ENCODE data around the gene PABPN1.

Gene PABPN1

GRCh38 chr14:23326491-23327332, 5.5 kb downstream of the PABPN1 start:
- no peak for DNase-seq (ENCODE audit: low read depth in 2 of 2)

GRCh38 chr14:23327947-23328744, 6.9 kb downstream of the PABPN1 start:
- peak in 1 of 2 donors; percentile 38 for DNase-seq (ENCODE audit: low read depth in 2 of 2)

- DNase-seq (ENCODE audit: low read depth in 2 of 2): no peak
Observed at GRCh38 chr14:23335623-23336022, 14.4 kb downstream of the PABPN1 start.

- no peak for DNase-seq (ENCODE audit: low read depth in 2 of 2)
Observed at GRCh38 chr14:23339506-23340268, 18.4 kb downstream of the PABPN1 start.

GRCh38 chr14:23344481-23344880, 23.2 kb downstream of the PABPN1 start:
- DNase-seq (ENCODE audit: low read depth in 2 of 2): no peak

GRCh38 chr14:23345987-23346692, 24.9 kb downstream of the PABPN1 start:
- no peak for DNase-seq (ENCODE audit: low read depth in 2 of 2)

GRCh38 chr14:23346693-23347405, 25.6 kb downstream of the PABPN1 start:
- DNase-seq (ENCODE audit: low read depth in 2 of 2): no peak

GRCh38 chr14:23347406-23348296, 26.4 kb downstream of the PABPN1 start:
- DNase-seq (ENCODE audit: low read depth in 2 of 2): no peak

GRCh38 chr14:23348297-23348655, 27.0 kb downstream of the PABPN1 start:
- no peak for DNase-seq (ENCODE audit: low read depth in 2 of 2)

GRCh38 chr14:23349156-23349845, 28.0 kb downstream of the PABPN1 start:
- no peak for DNase-seq (ENCODE audit: low read depth in 2 of 2)

GRCh38 chr14:23351681-23352505, 30.6 kb downstream of the PABPN1 start:
- no peak for DNase-seq (ENCODE audit: low read depth in 2 of 2)

- DNase-seq (ENCODE audit: low read depth in 2 of 2): peak; percentile 13 to 16
Observed at GRCh38 chr14:23352506-23353432, 31.5 kb downstream of the PABPN1 start, which contains the start of gene SLC22A17. Gene SLC22A17 (minus strand): TSS chr14:23352887.

- no peak for DNase-seq (ENCODE audit: low read depth in 2 of 2)
Observed at GRCh38 chr14:23353433-23353780, 32.1 kb downstream of the PABPN1 start.

GRCh38 chr14:23354990-23355389, 33.7 kb downstream of the PABPN1 start:
- no peak for DNase-seq (ENCODE audit: low read depth in 2 of 2)

- no peak for DNase-seq (ENCODE audit: low read depth in 2 of 2)
Observed at GRCh38 chr14:23355871-23356435, 34.7 kb downstream of the PABPN1 start.

GRCh38 chr14:23356662-23357061, 35.4 kb downstream of the PABPN1 start:
- DNase-seq (ENCODE audit: low read depth in 2 of 2): no peak

GRCh38 chr14:23357261-23357660, 36.0 kb downstream of the PABPN1 start:
- DNase-seq (ENCODE audit: low read depth in 2 of 2): no peak
